ENCODE measurements around the gene ZSWIM8. TPM values are rescaled to one million over a fixed set of nuclear protein-coding genes. Genes with fewer than 3 reads are reported as not detected.

ZSWIM8 gene
- total and polyA plus RNA-seq, 5 donors from 2014 or later: 6.0 to 95.5 (median 12.3) TPM

GRCh38 chr10:73806176-73806950 is 21.0 kb downstream of the ZSWIM8 start:
- Mint-ChIP-seq H3K4me3 (peak overlapping the region in 3 of 4 donors; percentile 54 to 62 (median 56)), H3K27me3 (peaks cover 4% of the 10 kb centered on the region), H3K9me3 (peaks cover 0 to 2% (median 0%) of the 10 kb centered on the region in 7 donors), H3K4me1 (peaks cover 0 to 57% (median 42%) of the 10 kb centered on the region in 4 donors), H3K36me3 (peaks cover 48% of the 10 kb centered on the region), H3K27ac (peak overlapping the region; percentile 64 to 73 (median 67))
- Histone ChIP-seq H3K27me3 (ENCODE audit: control insufficient read depth, insufficient read depth, low read length) (no peaks in the 10 kb centered on the region), H3K9me3 (ENCODE audit: control insufficient read depth in 2 of 2, low read length in 2 of 2) (no peaks in the 10 kb centered on the region), H3K36me3 (ENCODE audit: control insufficient read depth, insufficient read depth, low read length) (peaks cover 73% of the 10 kb centered on the region), H3K27ac (ENCODE audit: insufficient read depth, low read length, poor library complexity, severe bottlenecking) (no peak overlapping the region), H3K4me1 (ENCODE audit: control insufficient read depth, insufficient read depth, low read length, poor library complexity, severe bottlenecking) (peaks cover 38% of the 10 kb centered on the region), H3K4me3 (ENCODE audit: low read depth, low read length) (peak overlapping the region; percentile 37)
- DNase-seq (no peak), ATAC-seq (ENCODE audit: low read depth in 2 of 2) (no peak)

- Histone ChIP-seq H3K4me1 (ENCODE audit: control insufficient read depth, insufficient read depth, low read length, poor library complexity, severe bottlenecking) (peaks cover 38% of the 10 kb centered on the region), H3K27ac (ENCODE audit: insufficient read depth, low read length, poor library complexity, severe bottlenecking) (no peak overlapping the region)
- peaks cover 0 to 57% (median 42%) of the 10 kb centered on the region in 4 donors for H3K4me1 Mint-ChIP-seq
Measured at GRCh38 chr10:73807471-73807870, 22.1 kb downstream of the ZSWIM8 start.

GRCh38 chr10:73808021-73808815 is 22.8 kb downstream of the ZSWIM8 start:
- Mint-ChIP-seq H3K4me3 (peak overlapping the region; percentile 21 to 96 (median 84)), H3K27ac (peak overlapping the region in 2 of 3 donors; percentile 43 to 86), H3K36me3 (peaks cover 50% of the 10 kb centered on the region), H3K4me1 (peaks cover 0 to 57% (median 45%) of the 10 kb centered on the region in 4 donors), H3K27me3 (peaks cover 4% of the 10 kb centered on the region), H3K9me3 (no peaks in the 10 kb centered on the region)
- DNase-seq (no peak), ATAC-seq (ENCODE audit: low read depth in 2 of 2) (no peak)
- Histone ChIP-seq H3K9me3 (ENCODE audit: control insufficient read depth in 2 of 2, low read length in 2 of 2) (no peaks in the 10 kb centered on the region), H3K27ac (ENCODE audit: insufficient read depth, low read length, poor library complexity, severe bottlenecking) (no peak overlapping the region), H3K27me3 (ENCODE audit: control insufficient read depth, insufficient read depth, low read length) (no peaks in the 10 kb centered on the region), H3K4me3 (ENCODE audit: low read depth, low read length) (no peak overlapping the region), H3K4me1 (ENCODE audit: control insufficient read depth, insufficient read depth, low read length, poor library complexity, severe bottlenecking) (peaks cover 38% of the 10 kb centered on the region), H3K36me3 (ENCODE audit: control insufficient read depth, insufficient read depth, low read length) (peaks cover 58% of the 10 kb centered on the region)

More at GRCh38 chr10:73807471-73807870, 22.1 kb downstream of the ZSWIM8 start:
- ATAC-seq (ENCODE audit: low read depth in 2 of 2) (no peak), DNase-seq (no peak)
- H3K4me3 Mint-ChIP-seq: peak overlapping the region in 3 of 4 donors; percentile 21 to 62 (median 57)
- H3K9me3 Mint-ChIP-seq: peaks cover 0 to 2% (median 0%) of the 10 kb centered on the region in 7 donors
- Histone ChIP-seq H3K36me3 (ENCODE audit: control insufficient read depth, insufficient read depth, low read length) (peaks cover 62% of the 10 kb centered on the region), H3K9me3 (ENCODE audit: control insufficient read depth in 2 of 2, low read length in 2 of 2) (no peaks in the 10 kb centered on the region), H3K27me3 (ENCODE audit: control insufficient read depth, insufficient read depth, low read length) (no peaks in the 10 kb centered on the region), H3K4me3 (ENCODE audit: low read depth, low read length) (no peak overlapping the region)
- H3K27ac Mint-ChIP-seq: no peak overlapping the region
- peaks cover 48% of the 10 kb centered on the region for H3K36me3 Mint-ChIP-seq
- H3K27me3 Mint-ChIP-seq: peaks cover 4% of the 10 kb centered on the region

- ATAC-seq (ENCODE audit: low read depth in 2 of 2) (no peak), DNase-seq (no peak)
- no peaks in the 10 kb centered on the region for H3K9me3 Mint-ChIP-seq
- peak overlapping the region; percentile 21 for H3K4me3 ChIP-seq (ENCODE audit: low read depth, low read length)
- H3K4me1 ChIP-seq (ENCODE audit: control insufficient read depth, insufficient read depth, low read length, poor library complexity, severe bottlenecking): peaks cover 38% of the 10 kb centered on the region
- H3K36me3 ChIP-seq (ENCODE audit: control insufficient read depth, insufficient read depth, low read length): peaks cover 56% of the 10 kb centered on the region
- no peak overlapping the region for H3K27ac ChIP-seq (ENCODE audit: insufficient read depth, low read length, poor library complexity, severe bottlenecking)
- no peaks in the 10 kb centered on the region for H3K27me3 ChIP-seq (ENCODE audit: control insufficient read depth, insufficient read depth, low read length)
- peak overlapping the region; percentile 78 to 94 (median 86) for H3K27ac Mint-ChIP-seq
- H3K4me1 Mint-ChIP-seq: peaks cover 0 to 59% (median 40%) of the 10 kb centered on the region in 4 donors
- peaks cover 4% of the 10 kb centered on the region for H3K27me3 Mint-ChIP-seq
- no peaks in the 10 kb centered on the region for H3K9me3 ChIP-seq (ENCODE audit: control insufficient read depth in 2 of 2, low read length in 2 of 2)
- peaks cover 48% of the 10 kb centered on the region for H3K36me3 Mint-ChIP-seq
- H3K4me3 Mint-ChIP-seq: peak overlapping the region; percentile 74 to 96 (median 92)
Measured at GRCh38 chr10:73809061-73809818, 23.8 kb downstream of the ZSWIM8 start.

- ATAC-seq (ENCODE audit: low read depth in 2 of 2): no peak
- Histone ChIP-seq H3K36me3 (ENCODE audit: control insufficient read depth, insufficient read depth, low read length) (peaks cover 51% of the 10 kb centered on the region), H3K9me3 (ENCODE audit: control insufficient read depth in 2 of 2, low read length in 2 of 2) (no peaks in the 10 kb centered on the region), H3K4me1 (ENCODE audit: control insufficient read depth, insufficient read depth, low read length, poor library complexity, severe bottlenecking) (peaks cover 38% of the 10 kb centered on the region), H3K4me3 (ENCODE audit: low read depth, low read length) (peak overlapping the region; percentile 89), H3K27ac (ENCODE audit: insufficient read depth, low read length, poor library complexity, severe bottlenecking) (peak overlapping the region; percentile 92), H3K27me3 (ENCODE audit: control insufficient read depth, insufficient read depth, low read length) (no peaks in the 10 kb centered on the region)
- H3K27me3 Mint-ChIP-seq: peaks cover 4% of the 10 kb centered on the region
- peak in 1 of 3 donors; percentile 45 for DNase-seq
- peak overlapping the region; percentile 91 to 96 (median 93) for H3K4me3 Mint-ChIP-seq
- H3K4me1 Mint-ChIP-seq: peaks cover 0 to 59% (median 40%) of the 10 kb centered on the region in 4 donors
- peaks cover 48% of the 10 kb centered on the region for H3K36me3 Mint-ChIP-seq
- H3K9me3 Mint-ChIP-seq: no peaks in the 10 kb centered on the region
- H3K27ac Mint-ChIP-seq: peak overlapping the region; percentile 93 to 98 (median 94)
Measured at GRCh38 chr10:73810358-73810734, 24.9 kb downstream of the ZSWIM8 start.

GRCh38 chr10:73810735-73811465 is 25.5 kb downstream of the ZSWIM8 start:
- H3K27me3 ChIP-seq (ENCODE audit: control insufficient read depth, insufficient read depth, low read length): no peaks in the 10 kb centered on the region
- Mint-ChIP-seq H3K27me3 (peaks cover 4% of the 10 kb centered on the region), H3K9me3 (no peaks in the 10 kb centered on the region), H3K27ac (peak overlapping the region; percentile 93 to 98 (median 94)), H3K4me1 (peaks cover 0 to 56% (median 38%) of the 10 kb centered on the region in 4 donors), H3K4me3 (peak overlapping the region; percentile 88 to 96 (median 93)), H3K36me3 (peaks cover 45% of the 10 kb centered on the region)
- peaks cover 51% of the 10 kb centered on the region for H3K36me3 ChIP-seq (ENCODE audit: control insufficient read depth, insufficient read depth, low read length)
- peaks cover 38% of the 10 kb centered on the region for H3K4me1 ChIP-seq (ENCODE audit: control insufficient read depth, insufficient read depth, low read length, poor library complexity, severe bottlenecking)
- no peaks in the 10 kb centered on the region for H3K9me3 ChIP-seq (ENCODE audit: control insufficient read depth in 2 of 2, low read length in 2 of 2)
- ATAC-seq (ENCODE audit: low read depth in 2 of 2): peak; percentile 11 to 20
- peak overlapping the region; percentile 89 for H3K4me3 ChIP-seq (ENCODE audit: low read depth, low read length)
- peak overlapping the region; percentile 92 for H3K27ac ChIP-seq (ENCODE audit: insufficient read depth, low read length, poor library complexity, severe bottlenecking)
- peak; percentile 55 to 73 (median 72) for DNase-seq
